ENCODE measurements around the gene FZR1. TPM values are rescaled to one million over a fixed set of nuclear protein-coding genes. Genes with fewer than 3 reads are reported as not detected.

The FZR1 gene
- total RNA-seq, 1 donor from 2014 or later: 63.2 TPM

GRCh38 chr19:3491396-3492119, 14.6 kb upstream of the FZR1 start:
- Mint-ChIP-seq H3K4me3 (no peak overlapping the region), H3K27me3 (no peaks in the 10 kb centered on the region), H3K4me1 (ENCODE audit: unreplicated experiment) (no peaks in the 10 kb centered on the region), H3K9me3 (no peaks in the 10 kb centered on the region), H3K36me3 (peaks cover 9% of the 10 kb centered on the region), H3K27ac (no peak overlapping the region)
- no peak for DNase-seq (ENCODE audit: extremely low spot score, unreplicated experiment)
- no peak for TF ChIP-seq CTCF (conservative IDR thresholded peaks at IDR 0.05)

- no peaks in the 10 kb centered on the region for H3K27me3 Mint-ChIP-seq
- TF ChIP-seq CTCF (conservative IDR thresholded peaks at IDR 0.05): no peak
- H3K4me3 Mint-ChIP-seq: no peak overlapping the region
- H3K27ac Mint-ChIP-seq: no peak overlapping the region
- no peak for DNase-seq (ENCODE audit: extremely low spot score, unreplicated experiment)
- no peaks in the 10 kb centered on the region for H3K4me1 Mint-ChIP-seq (ENCODE audit: unreplicated experiment)
- peaks cover 13% of the 10 kb centered on the region for H3K36me3 Mint-ChIP-seq
- no peaks in the 10 kb centered on the region for H3K9me3 Mint-ChIP-seq
These were observed 13.8 kb upstream of the FZR1 start for GRCh38 chr19:3492131-3492839.

- no peak for DNase-seq (ENCODE audit: extremely low spot score, unreplicated experiment)
- H3K27ac Mint-ChIP-seq: no peak overlapping the region
- H3K4me1 Mint-ChIP-seq (ENCODE audit: unreplicated experiment): peaks cover under 1% of the 10 kb centered on the region
- H3K27me3 Mint-ChIP-seq: no peaks in the 10 kb centered on the region
- no peak overlapping the region for H3K4me3 Mint-ChIP-seq
- no peaks in the 10 kb centered on the region for H3K9me3 Mint-ChIP-seq
- H3K36me3 Mint-ChIP-seq: peaks cover 14% of the 10 kb centered on the region
- TF ChIP-seq CTCF (conservative IDR thresholded peaks at IDR 0.05): no peak
These were observed 13.2 kb upstream of the FZR1 start for GRCh38 chr19:3492919-3493318.

- Mint-ChIP-seq H3K4me1 (ENCODE audit: unreplicated experiment) (peaks cover 4% of the 10 kb centered on the region), H3K27ac (no peak overlapping the region), H3K36me3 (peaks cover 13% of the 10 kb centered on the region), H3K4me3 (no peak overlapping the region), H3K9me3 (no peaks in the 10 kb centered on the region), H3K27me3 (no peaks in the 10 kb centered on the region)
- DNase-seq (ENCODE audit: extremely low spot score, unreplicated experiment): no peak
- TF ChIP-seq CTCF (conservative IDR thresholded peaks at IDR 0.05): no peak
These were observed 12.5 kb upstream of the FZR1 start for GRCh38 chr19:3493651-3494050.

- DNase-seq (ENCODE audit: extremely low spot score, unreplicated experiment): no peak
- Mint-ChIP-seq H3K27me3 (no peaks in the 10 kb centered on the region), H3K4me1 (ENCODE audit: unreplicated experiment) (peaks cover 6% of the 10 kb centered on the region), H3K27ac (no peak overlapping the region), H3K4me3 (no peak overlapping the region), H3K9me3 (no peaks in the 10 kb centered on the region), H3K36me3 (peaks cover 13% of the 10 kb centered on the region)
- no peak for TF ChIP-seq CTCF (conservative IDR thresholded peaks at IDR 0.05)
These were observed 12.1 kb upstream of the FZR1 start for GRCh38 chr19:3494051-3494450.

Measured in type B pancreatic cell (in vitro differentiated cells).